HG03095 (cell line): ENCODE measurements around the gene TSPYL1.

Source experiments
- ATAC-seq: cut with Tn5 transposase; IDR thresholded peaks from one replicate; pipeline ENCODE4 v1.9.1; 2021; ENCODE audit warnings: moderate library complexity; ENCODE audit not compliant: unreplicated experiment

The TSPYL1 gene

GRCh38 chr6:116265041-116265829, 14.5 kb downstream of the TSPYL1 start:
- ATAC-seq = no peak

DNA sequence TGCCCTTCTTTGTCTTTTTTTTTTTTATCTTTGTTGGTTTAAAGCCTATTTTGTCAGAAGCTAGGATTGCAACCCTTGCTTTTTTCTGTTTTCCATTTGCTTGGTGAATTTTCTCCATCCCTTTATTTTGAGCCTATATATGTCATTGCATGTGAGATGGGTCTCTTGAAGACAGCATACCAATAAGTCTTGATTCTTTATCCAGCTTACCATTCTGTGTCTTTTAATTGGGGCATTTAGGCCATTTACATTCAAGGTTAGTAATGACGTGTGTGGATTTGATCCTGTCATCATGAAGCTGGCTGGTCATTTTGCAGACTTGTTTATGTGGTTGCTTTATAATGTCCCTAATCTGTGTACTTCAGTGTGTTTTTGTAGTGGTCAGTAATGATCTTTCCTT, 16.4 kb downstream of the TSPYL1 start:
- no peak for ATAC-seq

- no peak for ATAC-seq
Observed at GRCh38 chr6:116258520-116258919, 21.2 kb downstream of the TSPYL1 start.

GRCh38 chr6:116256694-116257093, 23.0 kb downstream of the TSPYL1 start:
- no peak for ATAC-seq

DNA sequence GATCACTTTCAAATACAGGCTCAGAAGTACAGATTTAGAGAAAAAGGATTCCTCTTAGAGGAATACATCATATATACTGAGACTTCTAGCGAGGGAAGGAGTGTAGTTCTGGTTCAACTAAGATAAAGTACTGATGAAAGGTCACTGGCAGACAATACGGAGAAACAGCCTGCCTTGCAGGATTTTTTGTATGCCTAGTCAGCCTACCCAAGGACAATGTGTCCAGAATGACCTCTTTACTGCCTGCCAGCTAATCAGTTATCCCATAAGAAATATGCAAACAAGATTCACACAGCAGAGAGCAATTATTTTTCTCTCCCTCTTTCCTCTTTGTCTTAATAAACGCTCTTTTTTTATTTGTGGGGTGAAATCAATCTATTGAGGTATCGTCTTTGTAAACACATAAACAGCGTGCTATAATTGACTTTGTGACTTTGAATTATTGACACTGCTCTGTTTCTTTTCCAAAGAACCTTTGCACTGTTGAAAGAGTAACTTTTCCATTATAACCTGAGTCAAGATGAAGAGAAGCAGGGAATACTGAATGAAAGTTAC, 24.4 kb downstream of the TSPYL1 start:
- no peak for ATAC-seq

- ATAC-seq = peak; percentile 30
Observed at GRCh38 chr6:116254297-116255056, 25.3 kb downstream of the TSPYL1 start.

GRCh38 chr6:116253505-116254296, 26.0 kb downstream of the TSPYL1 start, which contains the start of gene TSPYL4:
Gene TSPYL4, minus strand, starts transcription at chr6:116254075. Its CDS starts 67 bp downstream, at chr6:116254008.
- peak; percentile 99 for ATAC-seq

- no peak for ATAC-seq
Observed at GRCh38 chr6:116253188-116253504, 26.6 kb downstream of the TSPYL1 start.

DNA sequence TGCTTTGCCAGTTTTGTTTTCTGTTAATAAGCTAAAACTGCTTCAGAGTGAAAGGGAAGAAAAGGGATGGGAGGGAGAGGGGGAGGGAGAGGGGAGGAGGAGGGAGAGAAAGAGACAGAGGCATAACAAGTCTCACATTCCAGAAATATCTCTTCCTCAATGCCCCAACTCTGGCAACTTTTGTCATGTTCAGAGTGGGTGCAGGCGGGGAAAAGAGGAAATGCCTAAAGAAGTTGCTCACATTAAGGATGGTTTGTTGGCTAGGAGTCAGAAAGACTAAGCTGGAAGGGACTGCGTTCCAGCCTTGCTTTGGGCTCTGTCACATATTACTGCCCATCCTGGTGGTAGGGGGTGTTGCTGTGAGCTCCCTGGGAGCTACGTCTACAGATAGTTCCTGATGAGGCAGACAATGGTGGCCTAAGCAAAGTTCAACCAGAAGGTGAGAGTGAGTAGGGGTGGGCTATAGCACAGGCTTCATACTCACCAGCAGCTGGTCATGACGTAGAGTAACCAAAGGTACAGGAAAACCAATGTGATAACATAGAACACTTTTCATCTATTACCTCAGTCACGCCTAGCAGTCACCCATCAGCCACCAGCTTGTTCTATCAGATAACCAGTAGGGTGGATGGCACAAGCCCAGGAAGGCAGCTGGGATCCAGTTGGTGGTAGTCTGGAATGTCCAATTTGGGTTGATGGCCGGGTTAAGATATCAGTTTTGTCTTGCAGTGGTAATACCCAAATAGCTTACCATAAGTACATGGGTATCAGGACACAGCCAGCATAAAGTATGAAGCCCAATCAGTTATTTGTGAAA, 28.0 kb downstream of the TSPYL1 start:
- no peak for ATAC-seq

DNA sequence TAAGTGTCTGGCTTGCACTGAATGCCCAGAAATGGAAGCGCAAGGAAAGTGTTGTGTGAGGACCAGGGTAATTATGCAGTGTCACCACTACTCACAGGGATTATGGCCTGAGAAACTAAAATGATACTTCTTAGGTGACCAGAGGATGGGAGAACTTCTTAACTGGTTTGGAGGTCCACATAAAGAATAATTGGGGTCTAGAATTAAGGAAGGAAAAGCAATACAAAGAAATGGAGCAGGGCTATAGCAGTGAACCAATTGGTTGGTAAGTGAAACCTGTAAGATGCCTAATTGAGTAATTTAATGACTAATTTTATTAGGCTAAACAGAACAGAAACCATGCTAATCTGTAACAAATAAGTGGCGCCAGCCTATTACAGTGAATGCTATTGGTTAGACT, 31.2 kb downstream of the TSPYL1 start:
- no peak for ATAC-seq

- no peak for ATAC-seq
Observed at GRCh38 chr6:116247285-116247684, 32.4 kb downstream of the TSPYL1 start.

DNA sequence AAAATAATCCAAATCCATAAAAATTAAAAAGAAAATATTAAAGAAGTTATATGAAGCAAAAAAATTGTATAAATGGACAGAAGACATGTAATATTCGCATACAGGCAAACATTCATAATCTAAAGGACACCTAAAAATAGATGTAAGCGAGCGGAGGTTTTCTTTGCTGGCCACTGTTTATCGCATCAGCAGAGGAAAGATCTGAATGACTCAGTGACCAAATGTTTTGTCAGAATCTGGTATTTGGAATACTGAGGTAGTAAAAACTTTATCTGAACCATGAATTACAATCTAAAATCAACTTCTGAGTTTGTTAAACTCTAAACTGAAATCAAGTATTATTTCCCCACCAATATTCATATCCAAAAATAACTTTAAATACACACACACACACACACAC, 33.6 kb downstream of the TSPYL1 start:
- ATAC-seq = no peak

GRCh38 chr6:116244284-116244683, 35.4 kb downstream of the TSPYL1 start:
- no peak for ATAC-seq

GRCh38 chr6:116239856-116240255, 39.9 kb downstream of the TSPYL1 start:
- no peak for ATAC-seq

- ATAC-seq = no peak
Observed at GRCh38 chr6:116239256-116239655, 40.5 kb downstream of the TSPYL1 start.

DNA sequence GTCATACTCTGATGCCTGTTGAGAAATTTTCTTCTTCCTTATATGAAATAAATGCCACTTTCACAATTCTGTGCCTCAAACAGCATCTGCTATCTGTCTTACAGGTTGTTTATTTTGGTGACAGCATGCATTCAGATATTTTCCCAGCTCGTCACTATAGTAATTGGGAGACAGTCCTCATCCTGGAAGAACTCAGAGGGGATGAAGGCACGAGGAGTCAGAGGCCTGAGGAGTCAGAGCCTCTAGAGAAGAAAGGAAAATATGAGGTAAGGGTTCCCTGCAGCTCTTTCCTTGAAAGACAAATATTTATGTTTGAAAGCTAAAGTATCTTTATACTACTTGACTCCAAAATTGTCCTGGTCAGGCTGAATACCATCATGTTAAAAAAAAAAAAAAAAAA, 41.6 kb downstream of the TSPYL1 start:
- ATAC-seq = no peak

- no peak for ATAC-seq
Observed at GRCh38 chr6:116234689-116235088, 45.0 kb downstream of the TSPYL1 start.

DNA sequence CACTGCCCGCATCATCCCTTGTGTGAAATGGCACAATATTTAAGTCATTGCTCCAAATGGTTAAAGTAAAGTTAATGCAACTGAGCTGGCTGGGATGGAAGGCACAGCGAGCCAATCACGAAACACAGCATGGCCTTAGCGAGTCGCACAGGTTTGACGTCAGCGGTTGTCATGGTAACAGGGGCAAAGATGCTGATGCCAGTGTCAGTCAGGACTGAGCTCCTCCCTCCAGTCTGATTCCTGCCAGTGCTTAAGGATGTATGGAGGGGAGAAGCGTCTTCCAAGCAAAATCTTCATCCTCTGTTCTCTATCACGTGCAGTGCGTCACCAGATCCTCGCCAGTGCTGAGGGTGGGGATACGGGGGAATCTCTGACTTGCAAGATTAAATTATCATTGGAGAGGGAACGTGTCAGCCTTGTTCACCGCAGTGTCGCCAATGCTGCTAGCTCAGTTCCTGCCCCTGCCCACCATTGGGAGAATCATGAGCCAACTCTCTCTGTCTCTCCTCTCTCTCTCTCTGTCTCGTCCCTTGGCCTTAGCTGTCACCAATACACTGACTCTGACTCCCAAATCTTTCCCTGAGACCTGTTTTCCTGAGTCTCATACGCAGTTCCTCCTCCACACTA, 50.3 kb downstream of the TSPYL1 start:
- no peak for ATAC-seq
